Measurements from ENCODE around the gene REPS2.

GRCh38 chrX:16946361-16946964 is at the start of gene REPS2:
- TF ChIP-seq CTCF (conservative IDR thresholded peaks at IDR 0.05 in 1 of 2, IDR thresholded peaks at IDR 0.05 in 1 of 2; ENCODE audit: extremely low read depth in 1 of 2, insufficient read depth in 1 of 2, low read depth in 1 of 2, low read length in 2 of 2) (no peak), EZH2 (IDR thresholded peaks at IDR 0.05; ENCODE audit: borderline replicate concordance, low read length) (no peak)

Measured in mammary epithelial cell (primary cell).